Activated B cell treated with CpG ODN at 0.5 μM for 24 hours (primary cell): Measurements from ENCODE around the gene ANXA7. TPM values are rescaled to one million over a fixed set of nuclear protein-coding genes. Genes with fewer than 3 reads are reported as not detected.
"Not testable (repeated sequence)": the region's sequence is repeated elsewhere in the genome, so short reads cannot be mapped to it uniquely, and the experiment has no call there.

Experiments used
- ATAC-seq: fragments of 200-7000 bp; cut with Tn5 transposase; one replicate; pipeline ENCODE4 v1.10.0; 2021; ENCODE audit warnings: low read depth, mild to moderate bottlenecking, moderate library complexity
- CTCF ChIA-PET: fragments of 350-600 bp; sonication (Branson Sonifier 250); formaldehyde crosslinking; loops from one replicate; lab custom pipeline; 2021; ENCODE audit warnings: antibody characterized with exemption; lab: Charles Lee
- POLR2A ChIA-PET: fragments of 350-600 bp; sonication (Branson Sonifier 250); formaldehyde crosslinking; loops from one replicate; lab custom pipeline; 2021; ENCODE audit warnings: antibody characterized with exemption; lab: Charles Lee
- DNase-seq: peaks from one replicate; pipeline ENCODE4 v3.0.0; 2022
- H3K27ac Mint-ChIP-seq: one replicate; pipeline ENCODE4 v1.8.0; 2020; ENCODE audit warnings: mixed read lengths
- H3K27me3 Mint-ChIP-seq: one replicate; pipeline ENCODE4 v1.8.0; 2021; ENCODE audit warnings: mixed read lengths
- H3K36me3 Mint-ChIP-seq: one replicate; pipeline ENCODE4 v1.8.0; 2021; ENCODE audit warnings: low read depth, mixed read lengths
- H3K4me1 Mint-ChIP-seq: one replicate; pipeline ENCODE4 v1.8.0; 2021; ENCODE audit warnings: mixed read lengths
- H3K4me3 Mint-ChIP-seq: one replicate; pipeline ENCODE4 v1.8.0; 2020; ENCODE audit warnings: mild to moderate bottlenecking, mixed read lengths
- H3K9me3 Mint-ChIP-seq: one replicate; pipeline ENCODE4 v1.8.0; 2020; ENCODE audit warnings: mixed read lengths
- intact Hi-C: fragments of 100-400 bp; cut with micrococcal nuclease; formaldehyde crosslinking; loops from one replicate; pipeline ENCODE4 v1.15.1; 2024
- total RNA-seq: library from RNA; stranded (reverse); gene quantifications from 2 replicates; pipeline ENCODE4 v1.2.3, GENCODE V29; 2022
- TF ChIP-seq, protein P1 (sequence below): fragments of 200-600 bp; IDR thresholded peaks from one replicate; pipeline ENCODE4 v1.8.0; 2022; ENCODE audit warnings: antibody characterized with exemption, mild to moderate bottlenecking

ANXA7 gene
- total RNA-seq, 1 donor from 2014 or later = 150 TPM

DNA sequence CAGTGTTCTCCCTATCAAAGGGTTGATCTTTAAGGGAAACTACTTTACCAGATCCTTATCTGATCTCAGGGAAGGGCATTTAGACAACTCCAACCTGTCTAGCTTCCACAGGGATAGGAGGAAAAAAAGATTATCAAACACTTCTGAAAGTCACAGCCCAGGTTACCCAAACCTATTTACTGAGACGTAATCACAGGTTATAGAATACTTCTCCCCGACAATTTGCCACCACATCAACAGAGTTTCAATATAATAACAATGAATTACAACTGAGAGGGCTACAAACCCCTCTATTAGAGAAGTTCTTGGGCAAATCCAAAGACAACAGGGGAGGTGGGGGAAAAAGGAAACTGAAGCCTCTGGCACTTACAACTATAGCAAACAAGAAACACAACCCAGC, 81.5 kb downstream of the ANXA7 start:
- no peaks in the 10 kb centered on the region for H3K4me1 Mint-ChIP-seq
- intact Hi-C loops = no loop called here
- POLR2A ChIA-PET = no interaction called here
- no peak overlapping the region for H3K4me3 Mint-ChIP-seq
- H3K27me3 Mint-ChIP-seq = no peaks in the 10 kb centered on the region
- no peak overlapping the region for H3K27ac Mint-ChIP-seq
- H3K36me3 Mint-ChIP-seq = no peaks in the 10 kb centered on the region
- TF ChIP-seq, protein P1, sequence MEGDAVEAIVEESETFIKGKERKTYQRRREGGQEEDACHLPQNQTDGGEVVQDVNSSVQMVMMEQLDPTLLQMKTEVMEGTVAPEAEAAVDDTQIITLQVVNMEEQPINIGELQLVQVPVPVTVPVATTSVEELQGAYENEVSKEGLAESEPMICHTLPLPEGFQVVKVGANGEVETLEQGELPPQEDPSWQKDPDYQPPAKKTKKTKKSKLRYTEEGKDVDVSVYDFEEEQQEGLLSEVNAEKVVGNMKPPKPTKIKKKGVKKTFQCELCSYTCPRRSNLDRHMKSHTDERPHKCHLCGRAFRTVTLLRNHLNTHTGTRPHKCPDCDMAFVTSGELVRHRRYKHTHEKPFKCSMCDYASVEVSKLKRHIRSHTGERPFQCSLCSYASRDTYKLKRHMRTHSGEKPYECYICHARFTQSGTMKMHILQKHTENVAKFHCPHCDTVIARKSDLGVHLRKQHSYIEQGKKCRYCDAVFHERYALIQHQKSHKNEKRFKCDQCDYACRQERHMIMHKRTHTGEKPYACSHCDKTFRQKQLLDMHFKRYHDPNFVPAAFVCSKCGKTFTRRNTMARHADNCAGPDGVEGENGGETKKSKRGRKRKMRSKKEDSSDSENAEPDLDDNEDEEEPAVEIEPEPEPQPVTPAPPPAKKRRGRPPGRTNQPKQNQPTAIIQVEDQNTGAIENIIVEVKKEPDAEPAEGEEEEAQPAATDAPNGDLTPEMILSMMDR = no peak
- no peaks in the 10 kb centered on the region for H3K9me3 Mint-ChIP-seq
- ATAC-seq (no peak), DNase-seq (no peak)
- CTCF ChIA-PET = no interaction called here

DNA sequence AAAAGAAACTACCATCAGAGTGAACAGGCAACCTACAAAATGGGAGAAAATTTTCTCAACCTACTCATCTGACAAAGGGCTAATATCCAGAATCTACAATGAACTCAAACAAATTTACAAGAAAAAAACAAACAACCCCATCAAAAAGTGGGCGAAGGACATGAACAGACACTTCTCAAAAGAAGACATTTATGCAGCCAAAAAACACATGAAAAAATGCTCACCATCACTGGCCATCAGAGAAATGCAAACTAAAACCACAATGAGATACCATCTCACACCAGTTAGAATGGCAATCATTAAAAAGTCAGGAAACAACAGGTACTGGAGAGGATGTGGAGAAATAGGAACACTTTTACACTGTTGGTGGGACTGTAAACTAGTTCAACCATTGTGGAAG, 85.3 kb downstream of the ANXA7 start:
- DNase-seq, intact Hi-C loops, CTCF ChIA-PET, H3K27ac Mint-ChIP-seq, H3K4me3 Mint-ChIP-seq, H3K27me3 Mint-ChIP-seq, H3K4me1 Mint-ChIP-seq, H3K9me3 Mint-ChIP-seq, ATAC-seq, H3K36me3 Mint-ChIP-seq, POLR2A ChIA-PET: not testable (repeated sequence)

DNA sequence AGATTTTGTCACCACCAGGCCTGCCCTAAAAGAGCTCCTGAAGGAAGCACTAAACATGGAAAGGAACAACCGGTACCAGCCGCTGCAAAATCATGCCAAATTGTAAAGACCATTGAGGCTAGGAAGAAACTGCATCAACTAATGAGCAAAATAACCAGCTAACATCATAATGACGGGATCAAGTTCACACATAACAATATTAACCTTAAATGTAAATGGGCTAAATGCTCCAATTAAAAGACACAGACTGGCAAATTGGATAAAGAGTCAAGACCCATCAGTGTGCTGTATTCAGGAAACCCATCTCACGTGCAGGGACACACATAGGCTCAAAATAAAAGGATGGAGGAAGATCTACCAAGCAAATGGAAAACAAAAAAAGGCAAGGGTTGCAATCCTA, 88.6 kb downstream of the ANXA7 start:
- H3K9me3 Mint-ChIP-seq, DNase-seq, intact Hi-C loops, ATAC-seq, H3K4me3 Mint-ChIP-seq, H3K36me3 Mint-ChIP-seq, POLR2A ChIA-PET, H3K4me1 Mint-ChIP-seq, H3K27ac Mint-ChIP-seq, CTCF ChIA-PET, H3K27me3 Mint-ChIP-seq: not testable (repeated sequence)

Other genes starting within 250 kb of the ANXA7 start
- 31.8 and 35.0 TPM in 2 replicates for gene ECD, start 246.1 kb downstream of the ANXA7 start, total RNA-seq
- gene FAM149B1, start 245.9 kb downstream of the ANXA7 start, total RNA-seq = 11.4 and 16.0 TPM in 2 replicates
- 22.8 and 24.4 TPM in 2 replicates for gene DNAJC9, start 166.8 kb downstream of the ANXA7 start, total RNA-seq
- gene MRPS16, start 161.4 kb downstream of the ANXA7 start, total RNA-seq = 85.9 and 88.5 TPM in 2 replicates
- 1.2 and 1.7 TPM in 2 replicates for gene CFAP70, start 55.2 kb downstream of the ANXA7 start, total RNA-seq
- gene MSS51, start 19.5 kb upstream of the ANXA7 start, total RNA-seq = 4.0 and 5.2 TPM in 2 replicates
- 41.4 and 43.3 TPM in 2 replicates for gene PPP3CB, start 82.0 kb upstream of the ANXA7 start, total RNA-seq
- 9.0 and 10.8 TPM in 2 replicates for gene USP54, start 177.3 kb upstream of the ANXA7 start, total RNA-seq
- not detected in 2 replicates for gene MYOZ1, start 227.4 kb upstream of the ANXA7 start, total RNA-seq
- gene SYNPO2L, start 242.0 kb upstream of the ANXA7 start, total RNA-seq = 0.05 TPM in 1 of 2 replicates, not detected in the other